B cell (primary cell): Measurements from ENCODE around the gene GGCX.

Source experiments
- CTCF ChIP-seq: fragments of 200-600 bp; IDR thresholded peaks from one replicate; pipeline ENCODE4 v1.8.0; 2022; ENCODE audit warnings: antibody characterized with exemption, mild to moderate bottlenecking
- EZH2 ChIP-seq: IDR thresholded peaks from 2 replicates; pipeline ENCODE4 v1.6.1; 2012; ENCODE audit warnings: borderline replicate concordance, low read depth, mild to moderate bottlenecking, moderate library complexity, low read length; ENCODE audit not compliant: insufficient read depth, poor library complexity, severe bottlenecking

GRCh38 chr2:85537600-85538506 lies 23.4 kb downstream of the GGCX start:
- TF ChIP-seq CTCF (no peak), EZH2 (no peak)
